Psoas muscle (tissue), 8 donors: Measurements from ENCODE around the gene PCP4L1. TPM values are rescaled to one million over a fixed set of nuclear protein-coding genes. Genes with fewer than 3 reads are reported as not detected.

Experiments
- ATAC-seq, 4 donors: fragments of 200-7000 bp; cut with Tn5 transposase; one replicate each; pipeline ENCODE4 v1.9.1; 2020; ENCODE audit warnings: moderate library complexity in 3 of 4, mild to moderate bottlenecking in 2 of 4
- DNase-seq, 2 donors: peaks; one replicate each; pipeline ENCODE4 v3.0.0-alpha.2; 2020
- H3K27ac ChIP-seq: fragments of 200-600 bp; one replicate; pipeline ENCODE4 v1.8.0; 2022
- H3K27me3 ChIP-seq, 3 donors: fragments of 200-600 bp in 1 of 3; one replicate each; pipeline versions ENCODE4 v1.6.1 to v1.8.0; 2013 to 2022; ENCODE audit warnings: low read length in 2 of 3, mild to moderate bottlenecking in 2 of 3, moderate library complexity in 1 of 3; ENCODE audit not compliant: insufficient read depth in 3 of 3
- H3K36me3 ChIP-seq, 2 donors: fragments of 200-600 bp in 1 of 2; one replicate each; pipeline versions ENCODE4 v1.6.1 to v1.8.0; 2013 to 2022; ENCODE audit warnings: low read depth in 1 of 2, mild to moderate bottlenecking in 1 of 2, moderate library complexity in 1 of 2; ENCODE audit not compliant: insufficient read depth in 1 of 2
- H3K4me1 ChIP-seq: fragments of 200-600 bp; one replicate; pipeline ENCODE4 v1.8.0; 2022
- H3K4me3 ChIP-seq: fragments of 200-600 bp; one replicate; pipeline ENCODE4 v1.8.0; 2022; ENCODE audit warnings: mild to moderate bottlenecking
- H3K9me3 ChIP-seq: fragments of 200-600 bp; one replicate; pipeline ENCODE4 v1.8.0; 2022
- WGBS, 3 donors: extraction: QIAGEN DNeasy Blood & Tissue Kit; methylation state at CpG; one replicate each; pipeline versions ENCODE4 v1.1.6 to v1.1.7; 2013; 5-methylcytosine and 5-hydroxymethylcytosine counted together
- intact Hi-C, 2 donors: fragments of 100-400 bp; cut with DNase I; formaldehyde crosslinking; loops; one replicate each; pipeline versions ENCODE4 v1.11.0 to v1.14.2; 2022
- polyA plus RNA-seq, 3 donors: library from polyadenylated mRNA; stranded (reverse); fragments of 200-250 nt; gene quantifications; one replicate each; pipeline ENCODE4 v1.2.3, GENCODE V29; 2013
- total RNA-seq, 4 donors: library from RNA; stranded (reverse); fragmentation: NEBNext Ultra II Directional in 2 of 4; extraction: Animal tissue kit (Norgen Biotek cat#: 25700) in 2 of 4; gene quantifications; one replicate each; pipeline versions ENCODE4 v1.2.1 to v1.2.4, GENCODE V29; 2021 to 2023
- TF ChIP-seq, protein P1 (sequence below): fragments of 200-600 bp; IDR thresholded peaks from one replicate; pipeline ENCODE4 v1.8.0; 2022; ENCODE audit warnings: antibody characterized with exemption
- donor health status: healthy with polysubstance abuse.
- donor health status: DM: no; HTN: no; CAD: no; lungs with moderate emphysema.
- donor health status: Bipolar disorder and iron deficiency.
- donor health status: healthy.
- donor health status: DM: yes; HTN: yes; CAD: no.
- donor health status: DM: no; HTN: no; CAD: no.
- donor health status: DM: no; HTN: no; CAD: no.
- donor health status: DM: yes; HTN: yes; CAD: no.

The PCP4L1 gene
- total and polyA plus RNA-seq, 7 donors = 0.21 to 0.45 (median 0.26) TPM; not detected in 3

DNA sequence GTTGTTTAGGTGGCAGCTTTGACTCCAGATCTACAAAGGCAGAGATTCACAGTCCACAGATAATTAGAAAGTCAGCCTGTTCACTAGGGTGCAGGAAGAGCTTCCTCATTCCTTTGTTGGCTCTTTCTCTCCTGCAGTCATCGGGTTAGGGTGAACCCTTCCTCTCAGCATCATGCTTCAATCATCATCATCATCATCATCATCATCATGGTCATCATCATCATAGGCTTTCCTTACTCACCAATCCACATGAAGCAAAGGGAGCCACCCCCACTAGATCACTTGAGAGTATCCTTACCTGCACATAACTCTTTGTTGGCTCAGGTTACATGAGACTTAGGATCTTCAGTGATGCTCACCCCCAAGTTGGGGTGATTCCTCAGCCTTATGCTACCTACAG, 32.2 kb downstream of the PCP4L1 start:
- TF ChIP-seq, protein P1, sequence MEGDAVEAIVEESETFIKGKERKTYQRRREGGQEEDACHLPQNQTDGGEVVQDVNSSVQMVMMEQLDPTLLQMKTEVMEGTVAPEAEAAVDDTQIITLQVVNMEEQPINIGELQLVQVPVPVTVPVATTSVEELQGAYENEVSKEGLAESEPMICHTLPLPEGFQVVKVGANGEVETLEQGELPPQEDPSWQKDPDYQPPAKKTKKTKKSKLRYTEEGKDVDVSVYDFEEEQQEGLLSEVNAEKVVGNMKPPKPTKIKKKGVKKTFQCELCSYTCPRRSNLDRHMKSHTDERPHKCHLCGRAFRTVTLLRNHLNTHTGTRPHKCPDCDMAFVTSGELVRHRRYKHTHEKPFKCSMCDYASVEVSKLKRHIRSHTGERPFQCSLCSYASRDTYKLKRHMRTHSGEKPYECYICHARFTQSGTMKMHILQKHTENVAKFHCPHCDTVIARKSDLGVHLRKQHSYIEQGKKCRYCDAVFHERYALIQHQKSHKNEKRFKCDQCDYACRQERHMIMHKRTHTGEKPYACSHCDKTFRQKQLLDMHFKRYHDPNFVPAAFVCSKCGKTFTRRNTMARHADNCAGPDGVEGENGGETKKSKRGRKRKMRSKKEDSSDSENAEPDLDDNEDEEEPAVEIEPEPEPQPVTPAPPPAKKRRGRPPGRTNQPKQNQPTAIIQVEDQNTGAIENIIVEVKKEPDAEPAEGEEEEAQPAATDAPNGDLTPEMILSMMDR = no peak
- ATAC-seq = no peak

GRCh38 chr1:161297415-161297814, 38.9 kb downstream of the PCP4L1 start:
- H3K36me3 ChIP-seq = no peaks in the 10 kb centered on the region
- no peak overlapping the region for H3K27ac ChIP-seq
- ATAC-seq = no peak
- H3K9me3 ChIP-seq = no peaks in the 10 kb centered on the region
- TF ChIP-seq, protein P1 = no peak
- no peak for DNase-seq
- no peaks in the 10 kb centered on the region for H3K4me1 ChIP-seq
- H3K27me3 ChIP-seq = no peaks in the 10 kb centered on the region
- H3K4me3 ChIP-seq = no peak overlapping the region
- intact Hi-C loops = no loop called here

More for the DNA sequence above, 32.2 kb downstream of the PCP4L1 start:
- 82 to 86% (median 83%) methylated on average over 1 of the region's 1 CpG for WGBS, 3 donors
- Histone ChIP-seq H3K4me3 (no peak overlapping the region), H3K9me3 (no peaks in the 10 kb centered on the region), H3K27me3 (no peaks in the 10 kb centered on the region), H3K4me1 (no peaks in the 10 kb centered on the region), H3K27ac (no peak overlapping the region), H3K36me3 (no peaks in the 10 kb centered on the region)
- intact Hi-C loops = loop anchor here (5.0 kb wide), 1 partner anchor 63 kb away; the partner anchor contains the start of gene TOMM40L (in 2 of the 2)
- no peak for DNase-seq

GRCh38 chr1:161298116-161298515, 39.6 kb downstream of the PCP4L1 start:
- no peak for DNase-seq
- no peak overlapping the region for H3K27ac ChIP-seq
- WGBS, 3 donors = 87 to 95% (median 93%) methylated on average over 6 of the region's 6 CpGs
- TF ChIP-seq, protein P1 = no peak
- H3K36me3 ChIP-seq = no peaks in the 10 kb centered on the region
- H3K27me3 ChIP-seq = no peaks in the 10 kb centered on the region
- no peaks in the 10 kb centered on the region for H3K9me3 ChIP-seq
- no peaks in the 10 kb centered on the region for H3K4me1 ChIP-seq
- ATAC-seq = no peak
- no peak overlapping the region for H3K4me3 ChIP-seq
- intact Hi-C loops = no loop called here

- no peak overlapping the region for H3K4me3 ChIP-seq
- H3K9me3 ChIP-seq = no peaks in the 10 kb centered on the region
- H3K27ac ChIP-seq = no peak overlapping the region
- ATAC-seq (no peak), DNase-seq (no peak)
- no peaks in the 10 kb centered on the region for H3K27me3 ChIP-seq
- WGBS, 3 donors = 72 to 77% (median 73%) methylated on average over 9 of the region's 9 CpGs
- intact Hi-C loops = no loop called here
- H3K4me1 ChIP-seq = no peaks in the 10 kb centered on the region
- no peaks in the 10 kb centered on the region for H3K36me3 ChIP-seq
- TF ChIP-seq, protein P1 = no peak
Observed at GRCh38 chr1:161299347-161299746, 40.8 kb downstream of the PCP4L1 start.

GRCh38 chr1:161300478-161300877, 41.9 kb downstream of the PCP4L1 start:
- Histone ChIP-seq H3K27ac (no peak overlapping the region), H3K27me3 (peaks cover 0 to 1% (median 0%) of the 10 kb centered on the region in 3 donors), H3K4me1 (no peaks in the 10 kb centered on the region), H3K4me3 (no peak overlapping the region), H3K36me3 (no peaks in the 10 kb centered on the region), H3K9me3 (no peaks in the 10 kb centered on the region)
- DNase-seq = no peak
- no peak for ATAC-seq
- TF ChIP-seq, protein P1 = no peak
- WGBS, 3 donors = 89 to 92% (median 90%) methylated on average over 4 of the region's 4 CpGs
- intact Hi-C loops = no loop called here
